Germinal center (tissue), 1 donor: ENCODE data around the gene RNF207.
A peak's percentile ranks its signal among the peaks of the same experiment; 100 is the strongest.

ENCODE experiments used
- DNase-seq: peaks from one replicate; pipeline ENCODE4 v3.0.0; 2012; ENCODE audit warnings: mixed read lengths, low spot score

The RNF207 gene

GRCh38 chr1:6174621-6175410, 31.1 kb upstream of the RNF207 start:
- no peak for DNase-seq

- no peak for DNase-seq
Observed at GRCh38 chr1:6175411-6175828, 30.5 kb upstream of the RNF207 start.

- no peak for DNase-seq
Observed at GRCh38 chr1:6176779-6177178, 29.1 kb upstream of the RNF207 start.

- DNase-seq: no peak
Observed at GRCh38 chr1:6177681-6178380, 28.1 kb upstream of the RNF207 start.

- DNase-seq: no peak
Observed at GRCh38 chr1:6178751-6179563, 27.0 kb upstream of the RNF207 start.

- no peak for DNase-seq
Observed at GRCh38 chr1:6179564-6180175, 26.2 kb upstream of the RNF207 start.

- DNase-seq: no peak
Observed at GRCh38 chr1:6180268-6180706, 25.6 kb upstream of the RNF207 start, which contains the start of gene CHD5. TSS of gene CHD5 (minus strand) at chr1:6180321. CDS start at chr1:6180023, 298 bp downstream.

GRCh38 chr1:6180707-6181311, 25.1 kb upstream of the RNF207 start:
- no peak for DNase-seq

- DNase-seq: no peak
Observed at GRCh38 chr1:6181347-6181770, 24.6 kb upstream of the RNF207 start.

GRCh38 chr1:6183520-6183989, 22.4 kb upstream of the RNF207 start:
- DNase-seq: no peak

- DNase-seq: no peak
Observed at GRCh38 chr1:6184083-6184783, 21.7 kb upstream of the RNF207 start.

GRCh38 chr1:6185151-6185550, 20.8 kb upstream of the RNF207 start:
- DNase-seq: no peak

- no peak for DNase-seq
Observed at GRCh38 chr1:6185635-6186382, 20.1 kb upstream of the RNF207 start.

- DNase-seq: no peak
Observed at GRCh38 chr1:6188466-6188865, 17.5 kb upstream of the RNF207 start.

- no peak for DNase-seq
Observed at GRCh38 chr1:6191968-6192367, 14.0 kb upstream of the RNF207 start.

- no peak for DNase-seq
Observed at GRCh38 chr1:6197746-6198427, 8.0 kb upstream of the RNF207 start.

GRCh38 chr1:6198646-6199297, 7.1 kb upstream of the RNF207 start:
- DNase-seq: no peak

GRCh38 chr1:6199298-6200187, 6.4 kb upstream of the RNF207 start, which contains the start of gene RPL22:
TSS of gene RPL22 (minus strand) at chr1:6199595. CDS start at chr1:6199573, 22 bp downstream.
- peak; percentile 93 for DNase-seq
